Ovary (tissue), 3 donors: ENCODE data around the gene SSBP2.

Experiments used
- CTCF ChIP-seq, 3 donors: fragments of 450-650 bp in 2 of 3; fragments of 200-600 bp in 1 of 3; IDR thresholded peaks; one replicate each; pipeline versions ENCODE4 v1.5.1 to v1.8.0; 2016 to 2022; ENCODE audit warnings: antibody characterized with exemption in 3 of 3, mild to moderate bottlenecking in 1 of 3
- POLR2A ChIP-seq: fragments of 450-650 bp; IDR thresholded peaks from one replicate; pipeline ENCODE4 v1.6.1; 2017; ENCODE audit warnings: antibody characterized with exemption, mild to moderate bottlenecking, moderate library complexity
- donor health status: DM: no; HTN: no; CAD: no.

- TF ChIP-seq POLR2A: no peak
- TF ChIP-seq CTCF (IDR thresholded peaks at IDR 0.05): no peak
These were observed 21.6 kb downstream of the SSBP2 start for GRCh38 chr5:81729276-81729675.
